Fibroblast of skin of left quadriceps (primary cell): ENCODE results near the gene BAZ2B.

Experiments used
- DNase-seq, 2 experiments: peaks; one replicate each; pipeline ENCODE4 v3.0.0-alpha.2; 2013; ENCODE audit warnings: low read depth in 2 of 2

The BAZ2B gene

GRCh38 chr2:159615367-159616285 is 722 bp downstream of the BAZ2B start:
- peak; percentile 86 to 88 for DNase-seq

GRCh38 chr2:159614534-159615366 is 1.6 kb downstream of the BAZ2B start:
- DNase-seq: peak in 1 of 2 experiments; percentile 64

- DNase-seq: peak in 1 of 2 experiments; percentile 10
Observed at GRCh38 chr2:159613651-159614285, 2.6 kb downstream of the BAZ2B start.

GRCh38 chr2:159613091-159613490 is 3.3 kb downstream of the BAZ2B start:
- DNase-seq: no peak

GRCh38 chr2:159612255-159612901 is 4.0 kb downstream of the BAZ2B start:
- DNase-seq: no peak

GRCh38 chr2:159609811-159610549 is 6.4 kb downstream of the BAZ2B start:
- no peak for DNase-seq

- DNase-seq: no peak
Observed at GRCh38 chr2:159608723-159609308, 7.5 kb downstream of the BAZ2B start.

- DNase-seq: no peak
Observed at GRCh38 chr2:159608108-159608507, 8.2 kb downstream of the BAZ2B start.

GRCh38 chr2:159606287-159606686 is 10.1 kb downstream of the BAZ2B start:
- DNase-seq: no peak

GRCh38 chr2:159605441-159606178 is 10.7 kb downstream of the BAZ2B start:
- no peak for DNase-seq

GRCh38 chr2:159604159-159604558 is 12.2 kb downstream of the BAZ2B start:
- DNase-seq: no peak

GRCh38 chr2:159600752-159601151 is 15.6 kb downstream of the BAZ2B start:
- DNase-seq: no peak

GRCh38 chr2:159595410-159596046 is 20.8 kb downstream of the BAZ2B start:
- DNase-seq: peak in 1 of 2 experiments; percentile 16

GRCh38 chr2:159592441-159592840 is 23.9 kb downstream of the BAZ2B start:
- no peak for DNase-seq

GRCh38 chr2:159591221-159591620 is 25.1 kb downstream of the BAZ2B start:
- DNase-seq: no peak

GRCh38 chr2:159589286-159589685 is 27.1 kb downstream of the BAZ2B start:
- no peak for DNase-seq

GRCh38 chr2:159586034-159586433 is 30.3 kb downstream of the BAZ2B start:
- no peak for DNase-seq

- DNase-seq: no peak
Observed at GRCh38 chr2:159585622-159586021, 30.7 kb downstream of the BAZ2B start.

- DNase-seq: no peak
Observed at GRCh38 chr2:159584796-159585195, 31.6 kb downstream of the BAZ2B start.
